GM12878 (cell line): ENCODE data around the gene TLX2. TPM values are rescaled to one million over a fixed set of nuclear protein-coding genes. Genes with fewer than 3 reads are reported as not detected.

ENCODE experiments used
- ATAC-seq: fragments of 200-7000 bp; cut with Tn5 transposase; 3 replicates; pipeline ENCODE4 v1.9.1; 2020; ENCODE audit warnings: mild to moderate bottlenecking, moderate library complexity
- BruUV-seq: library from RNA; stranded (reverse); fragments of 400-500 nt; replicated peaks from 2 replicates; lab custom pipeline; 2021; lab: Mats Ljungman, UMichigan
- CTCF ChIA-PET: fragments of 300-600 bp; sonication (Branson Sonifier 250); formaldehyde crosslinking; extraction: SDS; loops from one replicate; lab custom pipeline; 2021; ENCODE audit warnings: inconsistent platforms; lab: Yijun Ruan, JAX
- POLR2A ChIA-PET: fragments of 350-600 bp; formaldehyde crosslinking; extraction: SDS; loops from one replicate; lab custom pipeline; 2021; ENCODE audit warnings: inconsistent platforms; lab: Charles Lee
- RAD21 ChIA-PET: fragments of 300-600 bp; sonication (Branson Sonifier 250); formaldehyde crosslinking; loops from one replicate; lab custom pipeline; 2023; ENCODE audit warnings: antibody characterized with exemption; ENCODE audit not compliant: unreplicated experiment; lab: Charles Lee
- SMC1A ChIA-PET: fragments of 300-600 bp; sonication (Branson Sonifier 250); formaldehyde crosslinking; loops from one replicate; lab custom pipeline; 2023; ENCODE audit not compliant: unreplicated experiment, uncharacterized antibody; lab: Charles Lee
- DNase-seq: peaks from one replicate; pipeline ENCODE4 v3.0.0-alpha.2; 2011; ENCODE audit warnings: low read depth, low spot score
- FAIRE-seq: peaks from 3 replicates; lab custom pipeline; 2011; peaks lifted over from hg19 to GRCh38; lab: Jason Lieb, UNC
- H2AFZ ChIP-seq: 2 replicates; pipeline ENCODE4 v1.6.0; 2011; ENCODE audit warnings: low read depth, low read length, control low read depth; ENCODE audit not compliant: control insufficient read depth
- H3K27ac ChIP-seq: 2 replicates; pipeline ENCODE4 v1.5.1; 2011; ENCODE audit warnings: control low read depth; ENCODE audit not compliant: control insufficient read depth, insufficient read depth
- H3K27me3 ChIP-seq, 2 experiments: replicated peaks in 1 of 2; 2 replicates each; pipeline versions ENCODE4 v1.6.0 to v1.6.1; 2011; ENCODE audit warnings: low read length in 1 of 2; ENCODE audit not compliant: control insufficient read depth in 2 of 2, insufficient read depth in 2 of 2
- H3K36me3 ChIP-seq, 2 experiments: 2 replicates each; pipeline ENCODE4 v1.5.1; 2011; ENCODE audit warnings: low read length in 1 of 2; ENCODE audit not compliant: control insufficient read depth in 2 of 2, insufficient read depth in 2 of 2
- H3K4me1 ChIP-seq: 2 replicates; pipeline ENCODE4 v1.6.1; 2011; ENCODE audit warnings: mild to moderate bottlenecking, low read length, moderate library complexity, mixed read lengths; ENCODE audit not compliant: control insufficient read depth, insufficient read depth
- H3K4me2 ChIP-seq: 2 replicates; pipeline ENCODE4 v1.6.0; 2011; ENCODE audit warnings: control low read depth; ENCODE audit not compliant: control insufficient read depth, insufficient read depth
- H3K4me3 ChIP-seq: fragments of 200-600 bp; sonication (generic); 2 replicates; pipeline ENCODE4 v1.5.1; 2016
- H3K79me2 ChIP-seq: 2 replicates; pipeline ENCODE4 v1.6.0; 2011; ENCODE audit warnings: low read length; ENCODE audit not compliant: control insufficient read depth, insufficient read depth
- H3K9ac ChIP-seq: 2 replicates; pipeline ENCODE4 v1.8.0; 2011; ENCODE audit warnings: low read length, control low read depth, mixed read lengths; ENCODE audit not compliant: control insufficient read depth, insufficient read depth
- H3K9me3 ChIP-seq: replicated peaks from 3 replicates; pipeline ENCODE4 v1.5.1; 2011; ENCODE audit warnings: mild to moderate bottlenecking, low read length; ENCODE audit not compliant: control insufficient read depth, insufficient read depth
- H4K20me1 ChIP-seq: 2 replicates; pipeline ENCODE4 v1.6.0; 2011; ENCODE audit not compliant: control insufficient read depth, insufficient read depth
- CBX3 ChIP-seq: fragments of 200-600 bp; sonication (generic); IDR thresholded peaks from 2 replicates; pipeline ENCODE4 v1.6.1; 2016; ENCODE audit warnings: low read depth, borderline replicate concordance
- EZH2 ChIP-seq: IDR thresholded peaks from 2 replicates; pipeline ENCODE4 v1.6.1; 2012; ENCODE audit warnings: low read depth, mild to moderate bottlenecking, control low read depth, inconsistent platforms, low read length, borderline replicate concordance; ENCODE audit not compliant: control insufficient read depth
- FOS ChIP-seq: IDR thresholded peaks from 3 replicates; pipeline ENCODE4 v1.6.1; 2011; ENCODE audit warnings: borderline replicate concordance; ENCODE audit not compliant: insufficient read length; ENCODE audit errors: extremely low read depth
- FOXM1 ChIP-seq: IDR thresholded peaks from 2 replicates; pipeline ENCODE4 v1.6.1; 2012; ENCODE audit warnings: low read depth, mild to moderate bottlenecking, inconsistent platforms, low read length, moderate library complexity
- GABPA ChIP-seq: IDR thresholded peaks from 2 replicates; pipeline ENCODE4 v1.6.1; 2014; ENCODE audit warnings: antibody characterized with exemption, low read depth, mild to moderate bottlenecking, inconsistent platforms
- HDAC6 ChIP-seq: fragments of 200-600 bp; sonication (generic); IDR thresholded peaks from one replicate; pipeline ENCODE4 v1.8.0; 2017; ENCODE audit warnings: antibody characterized with exemption; ENCODE audit not compliant: unreplicated experiment
- MXI1 ChIP-seq: fragments of 150-350 bp; IDR thresholded peaks from 2 replicates; pipeline ENCODE4 v1.6.1; 2011; ENCODE audit warnings: low read depth, mild to moderate bottlenecking, inconsistent platforms, low read length, improper control_type of control experiment
- NR2C1 ChIP-seq: fragments of 450-650 bp; IDR thresholded peaks from 2 replicates; pipeline ENCODE4 v1.6.1; 2017; ENCODE audit warnings: antibody characterized with exemption, mild to moderate bottlenecking, moderate library complexity
- RUNX3 ChIP-seq: IDR thresholded peaks from 2 replicates; pipeline ENCODE4 v1.6.1; 2012; ENCODE audit warnings: low read length, inconsistent platforms
- SPI1 ChIP-seq: IDR thresholded peaks from 2 replicates; pipeline ENCODE4 v1.6.1; 2011; ENCODE audit warnings: low read depth, mild to moderate bottlenecking, low read length, moderate library complexity, borderline replicate concordance; ENCODE audit not compliant: insufficient read depth
- SUZ12 ChIP-seq: fragments of 200-600 bp; sonication (generic); IDR thresholded peaks from one replicate; pipeline ENCODE4 v1.6.1; 2018; ENCODE audit warnings: antibody characterized with exemption, mild to moderate bottlenecking; ENCODE audit not compliant: unreplicated experiment
- ZNF592 ChIP-seq: fragments of 450-650 bp; IDR thresholded peaks from 2 replicates; pipeline ENCODE4 v1.6.1; 2017; ENCODE audit warnings: mild to moderate bottlenecking, moderate library complexity
- WGBS: methylation state at CpG from one replicate; pipeline ENCODE4 v1.1.6; 2016; ENCODE audit warnings: low lambda C conversion rate; ENCODE audit not compliant: insufficient replicate concordance, insufficient coverage; ENCODE audit errors: missing lambda C conversion rate; 5-methylcytosine and 5-hydroxymethylcytosine counted together
- in situ Hi-C: fragments of 300-500 bp; cut with MboI; formaldehyde crosslinking; loops from 9 replicates; pipeline ENCODE4 v1.14.3; 2018; ENCODE audit warnings: mixed read lengths
- intact Hi-C: fragments of 100-400 bp; cut with micrococcal nuclease; formaldehyde crosslinking; loops from one replicate; pipeline ENCODE4 v1.14.2; 2022; ENCODE audit not compliant: unreplicated experiment
- polyA plus RNA-seq, 11 experiments: library from polyadenylated mRNA; depleted of rRNA in 4 of 11; unstranded in 6 of 11; stranded (reverse) in 5 of 11; fragments of >200 nt; fragmentation: Nextera tagmentation in 4 of 11; fragmentation: Illumina TruSeq in 1 of 11; extraction: Ambion mirVana in 4 of 11; extraction: Trizol in 1 of 11; gene quantifications; 1 replicate in 1 of 11; 2 replicates in 10 of 11; pipeline versions ENCODE4 v1.2.1 to v1.2.3, GENCODE V29; 2011 to 2016; ENCODE audit warnings: inconsistent platforms in 2 of 11, missing spikeins in 2 of 11, low read depth in 1 of 11
- total RNA-seq, 4 experiments: library from RNA; depleted of rRNA in 3 of 4; stranded (reverse); fragments of >200 nt in 3 of 4; fragmentation: Illumina TruSeq in 1 of 4; extraction: Trizol in 1 of 4; gene quantifications; 2 replicates each; pipeline versions ENCODE4 v1.2.1 to v1.2.3, GENCODE V29; 2013 to 2021
- TF ChIP-seq, protein P1 (sequence below): IDR thresholded peaks from 2 replicates; pipeline ENCODE4 v1.6.1; 2011; ENCODE audit warnings: low read depth, mild to moderate bottlenecking, low read length, moderate library complexity, borderline replicate concordance; ENCODE audit errors: extremely low read depth

The TLX2 gene
- total and polyA plus RNA-seq, 10 of the 15 experiments (the other 5 are each of a cell fraction or from before 2014, with no cell fraction given), result 0.06 to 5.5 (median 3.6) TPM; not detected in 1

GRCh38 chr2:74481961-74482800 lies 32.1 kb upstream of the TLX2 start:
- peak; percentile 76 for ATAC-seq
- Histone ChIP-seq H3K9me3 (no peaks in the 10 kb centered on the region), H2AFZ (peak overlapping the region; percentile 100), H3K27ac (peak overlapping the region; percentile 96), H3K79me2 (peaks cover 27% of the 10 kb centered on the region), H3K9ac (peak overlapping the region; percentile 91), H4K20me1 (no peaks in the 10 kb centered on the region; the same call in 1 of the 2 replicates), H3K4me1 (peaks cover 13% of the 10 kb centered on the region), H3K4me3 (peak overlapping the region; percentile 97), H3K4me2 (peak overlapping the region; percentile 96), H3K27me3 (no peaks in the 10 kb centered on the region; a peak in 1 of 4 replicates), H3K36me3 (no peaks in the 10 kb centered on the region)
- in situ Hi-C loops, result loop anchor here (10.0 kb wide), 1 partner anchor 103 kb away; no protein-coding TSS in a partner anchor
- intact Hi-C loops, result loop anchor here (1.0 to 2.0 kb wide), 2 partner anchors 21 to 24 kb away; partner anchors contain the start of gene WBP1
- RAD21 ChIA-PET, result interaction anchor here (0.6 to 5.9 kb wide), 19 partner anchors 10 to 658 kb away, joined by 3 to 121 read pairs (median 4); partner anchors contain the start of genes AUP1, DQX1, HTRA2 and INO80B
- POLR2A ChIA-PET, result interaction anchor here (0.6 to 3.6 kb wide), 16 partner anchors 8 to 119 kb away, joined by 3 to 44 read pairs (median 5); partner anchors contain the start of genes AUP1, HTRA2, INO80B and MOGS
- CTCF ChIA-PET, result interaction anchor here (0.5 to 19.4 kb wide), 28 partner anchors 8 to 147 kb away, joined by 3 to 280 read pairs (median 5); partner anchors contain the start of genes AUP1, DQX1, HTRA2 and INO80B
- 1% methylated on average over 69 of the region's 80 CpGs for WGBS
- BruUV-seq, result TSS peak; percentile 83
- SMC1A ChIA-PET, result interaction anchor here (1.0 to 5.7 kb wide), 16 partner anchors 9 to 144 kb away, joined by 3 to 128 read pairs (median 6); partner anchors contain the start of genes HTRA2, INO80B, MRPL53 and WBP1
- no peak for DNase-seq
- FAIRE-seq, result no peak
- TF ChIP-seq HDAC6, result no peak
- 0 out of 2 replicates have a peak, but pooled peaks have one; percentile 2 for TF ChIP-seq SPI1
- TF ChIP-seq FOS, result no peak
- TF ChIP-seq, protein P1, sequence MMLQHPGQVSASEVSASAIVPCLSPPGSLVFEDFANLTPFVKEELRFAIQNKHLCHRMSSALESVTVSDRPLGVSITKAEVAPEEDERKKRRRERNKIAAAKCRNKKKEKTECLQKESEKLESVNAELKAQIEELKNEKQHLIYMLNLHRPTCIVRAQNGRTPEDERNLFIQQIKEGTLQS, result no peak
- TF ChIP-seq NR2C1, result no peak
- TF ChIP-seq SUZ12, result no peak
- TF ChIP-seq GABPA, result no peak
- no peak for TF ChIP-seq FOXM1
- peak; percentile 8; the same call in 1 of the 2 replicates for TF ChIP-seq MXI1
- no peak for TF ChIP-seq ZNF592
- TF ChIP-seq RUNX3, result no peak; the same call in 1 of the 2 replicates
- no peak for TF ChIP-seq CBX3
- no peak for TF ChIP-seq EZH2
